Activated CD4-positive, alpha-beta memory T cell treated with anti-CD3 and anti-CD28 coated beads, Interleukin-2, amount 10 ng/mL, durations not matched to agents 7 days and 5 days (primary cell): ENCODE data around the gene PBRM1. TPM values are rescaled to one million over a fixed set of nuclear protein-coding genes. Genes with fewer than 3 reads are reported as not detected.
"Not testable (repeated sequence)": the region's sequence is repeated elsewhere in the genome, so short reads cannot be mapped to it uniquely, and the experiment has no call there.

Source experiments
- CTCF ChIA-PET: fragments of 350-600 bp; sonication (Branson Sonifier 250); formaldehyde crosslinking; loops from one replicate; lab custom pipeline; 2021; ENCODE audit warnings: antibody characterized with exemption, inconsistent platforms; lab: Charles Lee
- POLR2A ChIA-PET: fragments of 350-600 bp; sonication (Branson Sonifier 250); formaldehyde crosslinking; loops from one replicate; lab custom pipeline; 2021; ENCODE audit warnings: antibody characterized with exemption; lab: Charles Lee
- DNase-seq: peaks from one replicate; pipeline ENCODE4 v3.0.0-alpha.2; 2020
- H3K27ac Mint-ChIP-seq: one replicate; pipeline ENCODE4 v1.8.0; 2021; ENCODE audit warnings: mild to moderate bottlenecking, mixed read lengths
- H3K27me3 Mint-ChIP-seq: one replicate; pipeline ENCODE4 v1.8.0; 2021; ENCODE audit warnings: mixed read lengths
- H3K36me3 Mint-ChIP-seq: one replicate; pipeline ENCODE4 v1.8.0; 2021; ENCODE audit warnings: low read depth, mixed read lengths
- H3K4me1 Mint-ChIP-seq: one replicate; pipeline ENCODE4 v1.8.0; 2021; ENCODE audit warnings: mixed read lengths
- H3K4me3 Mint-ChIP-seq: one replicate; pipeline ENCODE4 v1.8.0; 2021; ENCODE audit warnings: mild to moderate bottlenecking, mixed read lengths
- H3K9me3 Mint-ChIP-seq: one replicate; pipeline ENCODE4 v1.8.0; 2021; ENCODE audit warnings: mixed read lengths
- total RNA-seq, 2 experiments: library from RNA; stranded (reverse); gene quantifications; one replicate each; pipeline ENCODE4 v1.2.3, GENCODE V29; 2021

Gene PBRM1
- total RNA-seq, 2 experiments from 2014 or later = 69.0 to 70.2 TPM

DNA sequence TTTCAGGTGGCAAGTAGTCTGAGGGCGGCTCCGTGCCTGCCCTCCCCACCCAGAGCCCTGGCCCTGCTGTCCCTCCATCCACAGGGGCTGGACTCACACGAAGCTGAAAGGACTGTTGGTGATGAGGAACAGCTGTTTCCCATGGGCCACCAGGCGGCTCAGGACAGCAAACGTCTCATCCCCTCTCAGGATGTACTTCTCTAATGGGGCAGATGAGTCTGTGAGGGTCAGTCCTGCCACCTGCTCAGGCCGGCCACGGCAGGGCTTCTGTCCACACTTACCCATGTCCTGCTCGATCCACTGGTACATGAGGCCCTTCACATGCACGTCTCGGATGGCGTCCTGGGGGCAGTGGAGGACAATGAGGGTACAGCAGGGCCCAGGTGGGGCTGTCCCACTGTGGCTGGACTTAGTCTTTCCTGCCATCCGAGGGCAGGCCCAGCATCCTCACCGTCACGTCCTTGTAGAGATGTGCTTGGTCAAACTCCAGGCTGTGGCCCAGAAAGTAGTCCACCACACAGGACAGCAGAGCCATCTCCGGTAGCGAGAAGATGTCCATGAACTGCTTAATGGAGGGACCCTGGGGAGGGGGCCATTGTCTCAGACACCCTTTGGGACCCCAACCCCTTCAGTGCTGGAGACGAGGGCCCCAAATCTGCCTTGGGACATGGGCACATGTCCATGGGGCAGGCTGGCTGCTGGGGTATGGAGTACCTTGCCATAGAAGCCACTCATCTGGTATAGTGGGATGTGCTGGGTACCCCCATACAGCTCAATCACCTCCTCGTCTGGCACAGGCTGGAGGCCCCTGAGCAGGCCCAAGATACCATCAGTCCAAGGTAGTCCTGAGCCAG is 157.8 kb downstream of the PBRM1 start:
- Mint-ChIP-seq H3K4me3 (no peak overlapping the region), H3K36me3 (no peaks in the 10 kb centered on the region), H3K4me1 (peaks cover 10% of the 10 kb centered on the region), H3K27me3 (no peaks in the 10 kb centered on the region), H3K27ac (no peak overlapping the region), H3K9me3 (no peaks in the 10 kb centered on the region)
- CTCF ChIA-PET = no interaction called here
- no peak for DNase-seq
- POLR2A ChIA-PET = no interaction called here

- H3K9me3 Mint-ChIP-seq = no peaks in the 10 kb centered on the region
- H3K27me3 Mint-ChIP-seq = no peaks in the 10 kb centered on the region
- no peak for DNase-seq
- no peaks in the 10 kb centered on the region for H3K36me3 Mint-ChIP-seq
- ChIA-PET CTCF (interaction anchor here (0.8 kb wide), 1 partner anchor 9 kb away, joined by 3 read pairs; the partner anchor contains the start of gene UQCC5), POLR2A (no interaction called here)
- no peak overlapping the region for H3K27ac Mint-ChIP-seq
- peaks cover 4% of the 10 kb centered on the region for H3K4me1 Mint-ChIP-seq
- no peak overlapping the region for H3K4me3 Mint-ChIP-seq
These were observed 158.5 kb downstream of the PBRM1 start for GRCh38 chr3:52527039-52527731.

GRCh38 chr3:52526671-52527038 is 159.1 kb downstream of the PBRM1 start:
- ChIA-PET POLR2A (interaction anchor here (1.3 kb wide), 1 partner anchor 9 kb away, joined by 4 read pairs; the partner anchor contains the start of gene UQCC5), CTCF (interaction anchor here (0.8 kb wide), 1 partner anchor 10 kb away, joined by 3 read pairs; the partner anchor contains the start of gene UQCC5)
- not testable (repeated sequence) for H3K4me1 Mint-ChIP-seq, DNase-seq, H3K27me3 Mint-ChIP-seq, H3K9me3 Mint-ChIP-seq, H3K27ac Mint-ChIP-seq, H3K4me3 Mint-ChIP-seq, H3K36me3 Mint-ChIP-seq

DNA sequence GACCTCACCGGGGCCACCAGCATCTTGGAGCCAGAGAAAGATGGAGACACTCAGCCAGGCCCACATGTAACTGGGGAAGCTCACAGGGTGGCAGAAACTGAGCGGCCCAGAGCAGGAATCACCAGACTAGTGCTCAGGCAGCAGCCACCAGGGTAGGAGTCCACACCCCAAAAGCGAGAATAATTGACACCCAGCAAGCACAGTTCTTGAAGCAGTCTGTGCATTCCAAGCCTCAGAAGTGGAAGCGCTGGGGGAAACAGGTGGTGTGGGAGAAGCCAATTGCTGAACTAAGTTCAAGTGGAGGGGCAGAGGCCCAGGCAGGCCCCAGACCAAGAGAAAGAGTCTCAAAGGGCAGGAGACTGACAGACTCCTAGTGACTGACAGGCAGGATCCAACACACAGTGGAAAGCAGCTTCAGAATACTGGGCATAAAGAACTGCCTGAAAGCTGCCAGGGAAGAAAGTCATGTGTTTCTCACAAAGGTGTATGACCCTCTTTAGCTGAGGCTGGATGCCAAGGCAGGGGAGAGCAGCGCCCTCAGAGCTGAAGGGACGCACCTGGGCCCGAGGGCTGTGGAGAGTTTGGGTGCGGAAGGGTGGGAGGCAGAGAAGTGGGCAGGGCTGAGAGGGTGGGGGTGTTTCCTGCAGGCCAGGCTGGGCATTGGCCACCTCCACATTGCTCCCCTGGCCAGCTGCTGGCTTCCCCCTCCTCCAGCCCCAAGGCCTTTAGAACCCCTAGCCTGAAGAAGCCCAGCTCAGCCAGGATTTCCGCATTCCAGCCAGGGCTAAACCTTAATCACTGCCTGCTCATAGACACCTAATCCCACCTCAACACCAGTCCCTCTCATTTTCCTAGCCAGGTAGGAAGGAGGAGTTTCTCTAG is 159.8 kb downstream of the PBRM1 start:
- POLR2A ChIA-PET = interaction anchor here (1.3 kb wide), 1 partner anchor 10 kb away, joined by 4 read pairs; the partner anchor contains the start of gene UQCC5
- CTCF ChIA-PET = interaction anchor here (0.8 kb wide), 1 partner anchor 10 kb away, joined by 3 read pairs; the partner anchor contains the start of gene UQCC5
- DNase-seq = no peak
- Mint-ChIP-seq H3K27ac (no peak overlapping the region), H3K4me3 (no peak overlapping the region), H3K36me3 (no peaks in the 10 kb centered on the region), H3K27me3 (no peaks in the 10 kb centered on the region), H3K4me1 (no peaks in the 10 kb centered on the region), H3K9me3 (no peaks in the 10 kb centered on the region)

DNA sequence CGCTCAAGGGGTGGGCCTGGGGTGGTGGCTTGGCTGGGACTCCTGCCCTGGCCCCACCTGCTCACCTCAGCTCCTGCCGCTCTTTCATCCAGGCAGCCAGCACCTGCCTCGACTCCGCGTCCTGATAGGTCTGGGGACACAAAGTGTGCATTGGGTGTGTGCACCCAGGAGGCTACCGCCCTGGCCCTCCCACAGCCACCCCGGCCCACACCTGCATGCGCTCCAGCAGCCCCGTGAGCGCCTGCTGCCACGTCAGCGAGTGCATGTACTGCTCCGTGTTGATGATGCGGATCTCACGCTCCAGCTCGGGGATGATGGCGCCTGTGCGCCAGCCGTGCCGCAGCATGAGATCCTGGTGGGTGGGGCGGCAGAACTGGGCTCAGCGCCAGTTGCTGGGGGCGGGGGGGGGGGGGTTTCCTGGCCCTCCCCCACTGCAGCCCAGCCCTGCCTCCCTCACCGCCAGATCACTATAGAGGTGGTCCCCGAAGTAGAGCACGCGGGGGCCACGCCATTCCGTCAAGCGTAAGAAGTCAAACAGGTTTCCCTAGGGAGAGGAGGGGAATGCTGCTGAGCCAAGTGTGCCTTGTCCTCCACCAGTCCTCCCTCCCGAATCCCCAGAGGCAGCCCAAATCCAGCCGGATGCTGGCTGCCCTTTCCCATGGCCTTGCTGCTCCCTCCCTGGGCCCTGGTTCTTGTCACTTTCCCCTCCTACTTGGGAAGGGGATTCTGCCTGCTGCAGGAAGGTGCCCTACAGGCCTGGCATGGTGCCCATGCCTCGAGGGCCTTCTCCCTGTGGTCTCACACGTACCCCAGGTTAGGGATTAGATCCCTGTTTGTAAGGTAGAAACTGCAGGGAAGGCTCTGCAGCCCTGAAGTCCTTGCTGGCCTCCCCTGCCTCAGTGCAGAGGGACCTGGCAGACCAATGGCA is 160.7 kb downstream of the PBRM1 start:
- Mint-ChIP-seq H3K27ac (no peak overlapping the region), H3K4me3 (no peak overlapping the region), H3K27me3 (no peaks in the 10 kb centered on the region), H3K9me3 (no peaks in the 10 kb centered on the region), H3K4me1 (no peaks in the 10 kb centered on the region), H3K36me3 (no peaks in the 10 kb centered on the region)
- CTCF ChIA-PET = no interaction called here
- no peak for DNase-seq
- POLR2A ChIA-PET = interaction anchor here (1.3 kb wide), 1 partner anchor 11 kb away, joined by 4 read pairs; the partner anchor contains the start of gene UQCC5

- POLR2A ChIA-PET = no interaction called here
- Mint-ChIP-seq H3K4me1 (no peaks in the 10 kb centered on the region), H3K27ac (no peak overlapping the region), H3K9me3 (no peaks in the 10 kb centered on the region), H3K4me3 (no peak overlapping the region), H3K36me3 (no peaks in the 10 kb centered on the region), H3K27me3 (no peaks in the 10 kb centered on the region)
- no peak for DNase-seq
- CTCF ChIA-PET = no interaction called here
These were observed 161.4 kb downstream of the PBRM1 start for GRCh38 chr3:52524258-52524751.

DNA sequence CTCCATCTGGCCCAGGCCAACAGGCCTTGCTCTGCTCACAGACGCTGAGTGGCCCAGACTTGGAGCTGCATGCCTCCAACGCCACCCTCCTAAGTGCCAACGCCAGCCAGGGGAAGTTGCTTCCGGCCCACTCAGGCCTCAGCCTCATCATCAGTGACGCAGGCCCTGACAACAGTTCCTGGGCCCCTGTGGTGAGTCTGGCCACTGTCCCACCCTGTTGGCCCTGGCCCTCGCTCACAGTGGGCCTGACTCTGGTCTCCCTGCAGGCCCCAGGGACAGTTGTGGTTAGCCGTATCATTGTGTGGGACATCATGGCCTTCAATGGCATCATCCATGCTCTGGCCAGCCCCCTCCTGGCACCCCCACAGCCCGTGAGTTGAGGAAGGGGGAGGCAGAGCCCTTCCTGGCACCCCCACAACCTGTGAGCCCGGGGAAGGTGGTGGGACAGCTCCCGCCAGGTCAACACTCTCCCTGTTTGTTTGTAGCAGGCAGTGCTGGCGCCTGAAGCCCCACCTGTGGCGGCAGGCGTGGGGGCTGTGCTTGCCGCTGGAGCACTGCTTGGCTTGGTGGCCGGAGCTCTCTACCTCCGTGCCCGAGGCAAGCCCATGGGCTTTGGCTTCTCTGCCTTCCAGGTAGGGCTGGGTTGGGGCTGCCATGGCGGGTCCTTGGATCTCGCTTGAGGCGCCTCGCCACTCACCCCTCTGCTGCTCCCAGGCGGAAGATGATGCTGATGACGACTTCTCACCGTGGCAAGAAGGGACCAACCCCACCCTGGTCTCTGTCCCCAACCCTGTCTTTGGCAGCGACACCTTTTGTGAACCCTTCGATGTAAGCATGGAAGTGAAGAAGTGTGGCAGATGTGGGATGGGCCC is 162.1 kb downstream of the PBRM1 start:
- H3K27ac Mint-ChIP-seq = no peak overlapping the region
- H3K4me3 Mint-ChIP-seq = no peak overlapping the region

GRCh38 chr3:52522651-52523251 is 163.0 kb downstream of the PBRM1 start:
- POLR2A ChIA-PET = no interaction called here

More for the DNA sequence above, 162.1 kb downstream of the PBRM1 start:
- Mint-ChIP-seq H3K9me3 (no peaks in the 10 kb centered on the region), H3K36me3 (no peaks in the 10 kb centered on the region), H3K27me3 (no peaks in the 10 kb centered on the region), H3K4me1 (no peaks in the 10 kb centered on the region)
- no peak for DNase-seq
- ChIA-PET POLR2A (no interaction called here), CTCF (no interaction called here)

GRCh38 chr3:52521881-52522650 is 163.6 kb downstream of the PBRM1 start:
- Mint-ChIP-seq H3K27me3 (no peaks in the 10 kb centered on the region), H3K4me1 (no peaks in the 10 kb centered on the region), H3K9me3 (no peaks in the 10 kb centered on the region), H3K27ac (no peak overlapping the region), H3K36me3 (no peaks in the 10 kb centered on the region), H3K4me3 (no peak overlapping the region)
- ChIA-PET POLR2A (no interaction called here), CTCF (no interaction called here)
- no peak for DNase-seq

More at GRCh38 chr3:52522651-52523251, 163.0 kb downstream of the PBRM1 start:
- Mint-ChIP-seq H3K36me3 (no peaks in the 10 kb centered on the region), H3K27ac (no peak overlapping the region), H3K9me3 (no peaks in the 10 kb centered on the region), H3K4me3 (no peak overlapping the region), H3K4me1 (no peaks in the 10 kb centered on the region), H3K27me3 (no peaks in the 10 kb centered on the region)
- no peak for DNase-seq
- CTCF ChIA-PET = no interaction called here

GRCh38 chr3:52521488-52521824 is 164.3 kb downstream of the PBRM1 start:
- POLR2A ChIA-PET = no interaction called here
- H3K9me3 Mint-ChIP-seq = no peaks in the 10 kb centered on the region
- no peak overlapping the region for H3K4me3 Mint-ChIP-seq
- no peak for DNase-seq
- no peaks in the 10 kb centered on the region for H3K27me3 Mint-ChIP-seq
- H3K36me3 Mint-ChIP-seq = no peaks in the 10 kb centered on the region
- no peaks in the 10 kb centered on the region for H3K4me1 Mint-ChIP-seq
- CTCF ChIA-PET = no interaction called here
- no peak overlapping the region for H3K27ac Mint-ChIP-seq
